ENCODE measurements around the gene ATF7. TPM values are rescaled to one million over a fixed set of nuclear protein-coding genes. Genes with fewer than 3 reads are reported as not detected.
"Not testable (repeated sequence)": the region's sequence is repeated elsewhere in the genome, so short reads cannot be mapped to it uniquely, and the experiment has no call there.

ATF7 gene
- total RNA-seq, 4 donors from 2014 or later, result 14.2 to 29.7 (median 26.8) TPM

DNA sequence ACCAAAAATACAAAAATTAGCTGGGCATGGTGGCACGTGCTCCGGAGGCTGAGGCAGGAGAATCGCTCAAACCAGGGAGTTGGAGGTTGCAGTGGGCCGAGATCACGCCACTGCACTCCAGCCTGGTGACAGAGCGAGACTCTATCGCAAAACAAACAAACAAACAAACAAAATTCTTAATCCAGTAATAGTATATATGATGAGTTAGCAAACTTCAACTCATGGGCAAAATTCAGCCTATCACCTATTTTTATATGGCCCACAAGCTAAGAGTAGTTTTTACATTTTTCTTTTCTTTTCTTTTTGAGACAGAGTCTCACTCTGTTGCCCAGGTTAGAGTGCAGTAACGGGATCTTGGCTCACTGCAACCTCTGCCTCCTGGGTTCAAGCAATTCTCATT is 14.9 kb downstream of the ATF7 start:
- peaks cover 0 to 6% (median 0%) of the 10 kb centered on the region in 4 donors for H3K36me3 ChIP-seq
- H3K4me1 ChIP-seq, result peaks cover 0 to 14% (median 0%) of the 10 kb centered on the region in 4 donors
- no peaks in the 10 kb centered on the region for H3K9me3 ChIP-seq
- WGBS, 2 donors (ENCODE audit: low coverage in 1 of 2), result 97 to 98% methylated on average over 7 to 8 of the region's 8 CpGs
- intact Hi-C loops (cut with DNase I; ENCODE audit: low total_unique reads) (no loop called here), in situ Hi-C loops (cut with MboI; ENCODE audit: low pct_ligation_motif_present in 1 of 4, low pct_unique_long_range_greater_than_20kb in 1 of 4, low sequenced_read_pairs in 3 of 4) (no loop called here)
- TF ChIP-seq EP300 (IDR thresholded peaks at IDR 0.05; ENCODE audit: low read depth) (no peak), POLR2AphosphoS5 (IDR thresholded peaks at IDR 0.05) (no peak), POLR2A (IDR thresholded peaks at IDR 0.05) (no peak)
- TF ChIP-seq, protein P1, sequence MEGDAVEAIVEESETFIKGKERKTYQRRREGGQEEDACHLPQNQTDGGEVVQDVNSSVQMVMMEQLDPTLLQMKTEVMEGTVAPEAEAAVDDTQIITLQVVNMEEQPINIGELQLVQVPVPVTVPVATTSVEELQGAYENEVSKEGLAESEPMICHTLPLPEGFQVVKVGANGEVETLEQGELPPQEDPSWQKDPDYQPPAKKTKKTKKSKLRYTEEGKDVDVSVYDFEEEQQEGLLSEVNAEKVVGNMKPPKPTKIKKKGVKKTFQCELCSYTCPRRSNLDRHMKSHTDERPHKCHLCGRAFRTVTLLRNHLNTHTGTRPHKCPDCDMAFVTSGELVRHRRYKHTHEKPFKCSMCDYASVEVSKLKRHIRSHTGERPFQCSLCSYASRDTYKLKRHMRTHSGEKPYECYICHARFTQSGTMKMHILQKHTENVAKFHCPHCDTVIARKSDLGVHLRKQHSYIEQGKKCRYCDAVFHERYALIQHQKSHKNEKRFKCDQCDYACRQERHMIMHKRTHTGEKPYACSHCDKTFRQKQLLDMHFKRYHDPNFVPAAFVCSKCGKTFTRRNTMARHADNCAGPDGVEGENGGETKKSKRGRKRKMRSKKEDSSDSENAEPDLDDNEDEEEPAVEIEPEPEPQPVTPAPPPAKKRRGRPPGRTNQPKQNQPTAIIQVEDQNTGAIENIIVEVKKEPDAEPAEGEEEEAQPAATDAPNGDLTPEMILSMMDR (IDR thresholded peaks at IDR 0.05), result no peak
- no peak overlapping the region for H3K27ac ChIP-seq
- no peak overlapping the region for H3K4me3 ChIP-seq
- DNase-seq, result no peak
- no peaks in the 10 kb centered on the region for H3K27me3 ChIP-seq

DNA sequence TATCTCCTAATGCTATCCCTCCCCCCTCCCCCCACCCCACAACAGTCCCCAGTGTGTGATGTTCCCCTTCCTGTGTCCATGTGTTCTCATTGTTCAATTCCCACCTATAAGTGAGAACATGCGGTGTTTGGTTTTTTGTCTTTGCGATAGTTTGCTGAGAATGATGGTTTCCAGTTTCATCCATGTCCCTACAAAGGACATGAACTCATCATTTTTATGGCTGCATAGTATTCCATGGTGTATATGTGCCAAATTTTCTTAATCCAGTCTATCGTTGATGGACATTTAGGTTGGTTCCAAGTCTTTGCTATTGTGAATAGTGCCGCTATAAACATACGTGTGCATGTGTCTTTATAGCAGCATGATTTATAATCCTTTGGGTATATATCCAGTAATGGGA is 19.5 kb downstream of the ATF7 start:
- H3K9me3 ChIP-seq; DNase-seq; intact Hi-C loops (cut with DNase I; ENCODE audit: low total_unique reads); in situ Hi-C loops (cut with MboI; ENCODE audit: low pct_ligation_motif_present in 1 of 4, low pct_unique_long_range_greater_than_20kb in 1 of 4, low sequenced_read_pairs in 3 of 4); H3K27me3 ChIP-seq; H3K4me3 ChIP-seq; H3K36me3 ChIP-seq; H3K27ac ChIP-seq: not testable (repeated sequence)
- WGBS, 2 donors (ENCODE audit: low coverage in 1 of 2), result 98 to 100% methylated on average over 4 to 5 of the region's 5 CpGs
- peaks cover 0 to 31% (median 6%) of the 10 kb centered on the region in 4 donors for H3K4me1 ChIP-seq

DNA sequence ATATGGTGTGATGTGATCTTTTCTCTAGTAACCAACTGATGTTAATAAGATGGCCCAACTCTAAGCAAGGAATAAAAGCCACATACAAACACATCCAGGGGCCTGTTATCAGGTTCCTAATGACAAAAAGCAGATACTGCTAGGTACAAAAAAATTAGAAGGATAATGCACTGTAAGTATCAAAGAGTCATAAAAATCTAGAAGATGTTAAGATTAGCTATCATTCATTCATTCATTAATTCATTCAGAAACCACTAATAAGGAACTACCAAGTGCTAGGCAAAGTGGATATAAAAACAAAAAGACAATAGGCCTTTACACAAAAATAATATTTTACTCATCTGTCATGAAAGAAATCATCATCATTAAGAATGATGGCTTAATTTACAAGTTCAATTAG is 21.6 kb downstream of the ATF7 start:
- Histone ChIP-seq H3K4me1 (peaks cover 0 to 48% (median 6%) of the 10 kb centered on the region in 4 donors), H3K36me3 (no peaks in the 10 kb centered on the region), H3K4me3 (no peak overlapping the region), H3K27me3 (no peaks in the 10 kb centered on the region), H3K27ac (no peak overlapping the region), H3K9me3 (no peaks in the 10 kb centered on the region)
- intact Hi-C loops (cut with DNase I; ENCODE audit: low total_unique reads) (no loop called here), in situ Hi-C loops (cut with MboI; ENCODE audit: low pct_ligation_motif_present in 1 of 4, low pct_unique_long_range_greater_than_20kb in 1 of 4, low sequenced_read_pairs in 3 of 4) (no loop called here)
- no peak for TF ChIP-seq POLR2AphosphoS5 (IDR thresholded peaks at IDR 0.05)
- TF ChIP-seq POLR2A (IDR thresholded peaks at IDR 0.05), result no peak
- TF ChIP-seq, protein P1 (IDR thresholded peaks at IDR 0.05), result no peak
- TF ChIP-seq EP300 (IDR thresholded peaks at IDR 0.05; ENCODE audit: low read depth), result no peak
- DNase-seq, result no peak

DNA sequence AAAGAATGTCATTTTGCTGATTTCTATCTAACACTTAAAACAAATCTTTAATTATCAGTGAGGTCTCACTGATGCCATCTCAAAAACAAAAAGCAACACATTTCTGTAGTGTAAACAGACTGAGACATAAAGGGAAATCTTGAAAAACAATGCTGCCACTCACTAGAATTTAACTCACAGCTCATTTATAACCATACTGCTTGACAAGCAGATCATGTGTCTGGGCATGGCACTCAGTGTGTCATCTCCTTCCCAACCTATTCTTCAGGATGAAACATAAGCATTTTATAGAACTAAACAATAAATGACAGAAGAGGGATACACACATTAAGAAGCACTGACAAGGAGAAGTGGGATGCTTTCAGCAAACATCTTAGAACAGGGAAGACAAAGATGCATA is 22.4 kb downstream of the ATF7 start:
- no peaks in the 10 kb centered on the region for H3K27me3 ChIP-seq
- intact Hi-C loops (cut with DNase I; ENCODE audit: low total_unique reads) (no loop called here), in situ Hi-C loops (cut with MboI; ENCODE audit: low pct_ligation_motif_present in 1 of 4, low pct_unique_long_range_greater_than_20kb in 1 of 4, low sequenced_read_pairs in 3 of 4) (no loop called here)
- H3K4me1 ChIP-seq, result peaks cover 0 to 48% (median 6%) of the 10 kb centered on the region in 4 donors
- peak overlapping the region in 1 of 4 donors; percentile 27 for H3K27ac ChIP-seq
- TF ChIP-seq POLR2AphosphoS5 (IDR thresholded peaks at IDR 0.05) (no peak), EP300 (IDR thresholded peaks at IDR 0.05; ENCODE audit: low read depth) (no peak), POLR2A (IDR thresholded peaks at IDR 0.05) (no peak)
- TF ChIP-seq, protein P1 (IDR thresholded peaks at IDR 0.05), result no peak
- DNase-seq, result no peak
- H3K4me3 ChIP-seq, result no peak overlapping the region
- no peaks in the 10 kb centered on the region for H3K36me3 ChIP-seq
- H3K9me3 ChIP-seq, result no peaks in the 10 kb centered on the region

DNA sequence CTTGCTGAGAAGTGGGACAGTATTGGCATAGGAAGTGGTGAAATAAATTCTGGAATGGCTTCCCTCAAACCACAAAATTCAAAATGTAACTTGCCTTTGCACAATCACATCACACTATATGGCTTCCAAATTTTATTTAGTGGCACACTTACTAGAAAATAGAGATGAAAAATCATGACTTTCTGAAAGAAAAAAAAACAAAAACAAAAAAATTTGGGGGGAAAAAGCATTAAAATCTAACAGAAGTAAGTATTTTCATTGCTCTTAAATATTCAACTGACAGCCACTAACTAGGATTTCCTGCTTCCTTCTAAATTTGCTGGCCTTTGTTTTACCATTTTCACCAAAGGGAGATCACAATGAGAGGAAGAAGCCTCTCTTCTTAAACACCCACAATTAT is 23.0 kb downstream of the ATF7 start:
- Histone ChIP-seq H3K36me3 (no peaks in the 10 kb centered on the region), H3K27me3 (no peaks in the 10 kb centered on the region), H3K4me3 (no peak overlapping the region), H3K27ac (peak overlapping the region in 1 of 4 donors; percentile 27), H3K9me3 (no peaks in the 10 kb centered on the region), H3K4me1 (peaks cover 0 to 48% (median 6%) of the 10 kb centered on the region in 4 donors)
- TF ChIP-seq EP300 (IDR thresholded peaks at IDR 0.05; ENCODE audit: low read depth) (no peak), POLR2AphosphoS5 (IDR thresholded peaks at IDR 0.05) (no peak)
- intact Hi-C loops (cut with DNase I; ENCODE audit: low total_unique reads) (no loop called here), in situ Hi-C loops (cut with MboI; ENCODE audit: low pct_ligation_motif_present in 1 of 4, low pct_unique_long_range_greater_than_20kb in 1 of 4, low sequenced_read_pairs in 3 of 4) (no loop called here)
- no peak for DNase-seq
